PC-3 (cell line): Measurements from ENCODE around the gene MIEN1.

Source experiments
- EZH2 ChIP-seq: fragments of 300-600 bp; sonication (generic); IDR thresholded peaks from one replicate; pipeline ENCODE4 v1.6.1; 2017; ENCODE audit warnings: antibody characterized with exemption, mild to moderate bottlenecking, low read length; ENCODE audit not compliant: unreplicated experiment
- EZH2phosphoT487 ChIP-seq: fragments of 300-600 bp; sonication (generic); IDR thresholded peaks from 2 replicates; pipeline ENCODE4 v1.6.1; 2018; ENCODE audit warnings: mild to moderate bottlenecking, antibody characterized with exemption, low read length, borderline replicate concordance
- TF ChIP-seq, protein P1 (sequence below): fragments of 300-600 bp; sonication (generic); conservative IDR thresholded peaks from 2 replicates; pipeline ENCODE4 v1.5.1; 2017; ENCODE audit warnings: antibody characterized with exemption, low read depth, mild to moderate bottlenecking, low read length

DNA sequence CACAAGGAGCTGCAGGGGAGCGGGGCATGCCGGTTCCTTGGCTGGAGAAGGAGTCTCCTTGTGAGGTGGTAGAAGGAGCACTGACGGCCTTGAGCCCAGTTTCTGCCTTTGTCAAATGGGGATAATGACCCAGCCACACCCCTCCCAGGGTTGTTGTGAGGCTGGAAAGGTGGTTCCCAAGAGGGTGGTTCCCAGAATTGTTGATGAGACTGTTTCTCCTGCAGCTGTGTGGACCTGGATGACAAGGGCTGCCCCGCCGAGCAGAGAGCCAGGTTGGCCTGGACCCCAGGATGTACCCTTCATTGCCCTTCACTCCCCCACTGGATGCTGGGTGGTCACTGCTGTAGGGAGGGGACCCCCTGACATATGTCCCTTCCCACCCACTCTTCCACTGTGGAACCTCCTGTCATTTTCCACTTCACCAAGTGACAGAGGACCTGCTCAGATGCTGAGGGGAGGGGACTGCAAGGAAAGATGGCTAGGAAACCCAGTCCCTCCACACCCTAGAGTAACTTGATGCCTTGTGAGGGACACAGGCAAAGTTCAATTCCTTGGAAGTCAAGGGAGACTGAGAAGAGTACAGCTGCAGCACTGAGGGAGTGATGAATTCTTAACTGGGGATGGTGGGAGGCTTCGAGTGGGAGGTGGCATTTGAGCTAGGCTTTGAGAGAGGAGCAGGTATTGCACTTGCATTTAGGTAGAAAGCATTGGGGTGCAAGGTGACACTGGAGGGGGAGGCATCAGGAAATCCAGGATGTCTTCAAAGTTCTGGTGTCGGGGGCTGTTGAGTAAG, 10.6 kb downstream of the MIEN1 start:
- TF ChIP-seq EZH2phosphoT487 (no peak), EZH2 (no peak)
- TF ChIP-seq, protein P1, sequence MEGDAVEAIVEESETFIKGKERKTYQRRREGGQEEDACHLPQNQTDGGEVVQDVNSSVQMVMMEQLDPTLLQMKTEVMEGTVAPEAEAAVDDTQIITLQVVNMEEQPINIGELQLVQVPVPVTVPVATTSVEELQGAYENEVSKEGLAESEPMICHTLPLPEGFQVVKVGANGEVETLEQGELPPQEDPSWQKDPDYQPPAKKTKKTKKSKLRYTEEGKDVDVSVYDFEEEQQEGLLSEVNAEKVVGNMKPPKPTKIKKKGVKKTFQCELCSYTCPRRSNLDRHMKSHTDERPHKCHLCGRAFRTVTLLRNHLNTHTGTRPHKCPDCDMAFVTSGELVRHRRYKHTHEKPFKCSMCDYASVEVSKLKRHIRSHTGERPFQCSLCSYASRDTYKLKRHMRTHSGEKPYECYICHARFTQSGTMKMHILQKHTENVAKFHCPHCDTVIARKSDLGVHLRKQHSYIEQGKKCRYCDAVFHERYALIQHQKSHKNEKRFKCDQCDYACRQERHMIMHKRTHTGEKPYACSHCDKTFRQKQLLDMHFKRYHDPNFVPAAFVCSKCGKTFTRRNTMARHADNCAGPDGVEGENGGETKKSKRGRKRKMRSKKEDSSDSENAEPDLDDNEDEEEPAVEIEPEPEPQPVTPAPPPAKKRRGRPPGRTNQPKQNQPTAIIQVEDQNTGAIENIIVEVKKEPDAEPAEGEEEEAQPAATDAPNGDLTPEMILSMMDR, result no peak
